22Rv1 (cell line): ENCODE measurements around the gene GPA33.

Source experiments
- H3K27ac ChIP-seq: fragments of 450-650 bp; 2 replicates; pipeline ENCODE4 v1.5.1; 2017
- ZFX ChIP-seq: fragments of 450-650 bp; IDR thresholded peaks from 2 replicates; pipeline ENCODE4 v1.6.1; 2017; ENCODE audit warnings: antibody characterized with exemption, borderline replicate concordance
- TF ChIP-seq, protein P1 (sequence below): fragments of 450-650 bp; IDR thresholded peaks from 2 replicates; pipeline ENCODE4 v1.5.1; 2017; ENCODE audit warnings: mild to moderate bottlenecking

The GPA33 gene

DNA sequence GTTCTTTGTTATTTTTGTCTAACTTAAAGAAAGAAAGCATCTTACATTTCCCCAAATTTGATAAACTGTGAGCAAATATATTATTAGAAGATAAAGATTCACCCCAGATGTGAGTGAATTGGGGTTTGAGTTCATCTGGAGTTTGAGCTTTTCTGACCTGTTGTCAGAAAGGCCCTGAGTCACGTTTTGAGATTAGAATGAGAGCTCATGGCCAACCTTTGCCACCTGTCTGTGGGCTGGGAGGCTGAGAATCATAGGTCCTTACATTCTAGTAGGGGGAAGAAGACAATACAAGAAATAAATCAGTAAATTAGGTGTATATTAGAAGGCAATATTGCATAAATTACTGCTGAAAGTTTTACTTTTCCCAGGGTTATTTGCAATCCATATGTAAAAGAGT, 26.0 kb upstream of the GPA33 start:
- no peak overlapping the region for H3K27ac ChIP-seq
- TF ChIP-seq ZFX, result no peak
- TF ChIP-seq, protein P1, sequence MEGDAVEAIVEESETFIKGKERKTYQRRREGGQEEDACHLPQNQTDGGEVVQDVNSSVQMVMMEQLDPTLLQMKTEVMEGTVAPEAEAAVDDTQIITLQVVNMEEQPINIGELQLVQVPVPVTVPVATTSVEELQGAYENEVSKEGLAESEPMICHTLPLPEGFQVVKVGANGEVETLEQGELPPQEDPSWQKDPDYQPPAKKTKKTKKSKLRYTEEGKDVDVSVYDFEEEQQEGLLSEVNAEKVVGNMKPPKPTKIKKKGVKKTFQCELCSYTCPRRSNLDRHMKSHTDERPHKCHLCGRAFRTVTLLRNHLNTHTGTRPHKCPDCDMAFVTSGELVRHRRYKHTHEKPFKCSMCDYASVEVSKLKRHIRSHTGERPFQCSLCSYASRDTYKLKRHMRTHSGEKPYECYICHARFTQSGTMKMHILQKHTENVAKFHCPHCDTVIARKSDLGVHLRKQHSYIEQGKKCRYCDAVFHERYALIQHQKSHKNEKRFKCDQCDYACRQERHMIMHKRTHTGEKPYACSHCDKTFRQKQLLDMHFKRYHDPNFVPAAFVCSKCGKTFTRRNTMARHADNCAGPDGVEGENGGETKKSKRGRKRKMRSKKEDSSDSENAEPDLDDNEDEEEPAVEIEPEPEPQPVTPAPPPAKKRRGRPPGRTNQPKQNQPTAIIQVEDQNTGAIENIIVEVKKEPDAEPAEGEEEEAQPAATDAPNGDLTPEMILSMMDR, result no peak

DNA sequence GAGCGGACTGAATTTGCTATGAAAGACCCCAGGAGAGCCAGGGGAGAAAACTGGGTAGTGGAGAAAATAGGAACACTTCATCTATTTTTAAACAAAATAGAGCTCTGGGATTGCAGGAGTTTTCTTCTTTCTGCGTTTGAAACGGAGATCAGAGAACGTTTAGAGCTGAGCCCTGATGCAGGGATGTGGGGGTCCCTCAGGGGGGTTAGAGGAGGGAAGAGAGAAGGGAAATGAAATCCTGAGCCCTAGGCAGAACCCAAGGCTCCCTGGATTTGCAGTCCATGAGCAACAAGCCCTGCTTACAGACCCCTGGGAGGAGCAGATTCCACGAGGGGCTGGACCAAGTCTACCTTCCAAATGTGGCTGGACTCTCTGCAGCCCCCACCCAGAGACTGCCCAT, 25.5 kb upstream of the GPA33 start:
- TF ChIP-seq, protein P1, result no peak
- no peak for TF ChIP-seq ZFX
- H3K27ac ChIP-seq, result no peak overlapping the region

DNA sequence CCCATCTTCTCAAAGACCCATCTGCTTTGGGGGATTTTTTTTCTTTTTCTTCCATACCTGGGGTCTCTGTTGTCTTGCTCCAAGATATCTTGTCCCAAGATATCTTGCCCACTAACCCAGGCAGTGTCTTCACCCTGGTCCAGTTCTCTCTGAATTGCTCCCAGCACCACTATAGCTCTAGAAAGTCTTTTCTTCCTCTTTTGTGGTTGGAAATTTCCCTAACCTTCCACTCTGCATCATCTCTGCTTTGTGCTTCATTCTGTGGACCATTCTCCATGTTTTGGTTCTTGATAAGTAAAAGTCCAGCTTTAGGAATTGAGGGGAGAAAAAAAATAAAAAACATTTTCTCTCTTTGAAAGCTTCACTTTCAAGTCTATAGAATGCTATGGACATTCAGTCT, 24.5 kb upstream of the GPA33 start:
- no peak for TF ChIP-seq ZFX
- TF ChIP-seq, protein P1, result no peak
- H3K27ac ChIP-seq, result no peak overlapping the region

DNA sequence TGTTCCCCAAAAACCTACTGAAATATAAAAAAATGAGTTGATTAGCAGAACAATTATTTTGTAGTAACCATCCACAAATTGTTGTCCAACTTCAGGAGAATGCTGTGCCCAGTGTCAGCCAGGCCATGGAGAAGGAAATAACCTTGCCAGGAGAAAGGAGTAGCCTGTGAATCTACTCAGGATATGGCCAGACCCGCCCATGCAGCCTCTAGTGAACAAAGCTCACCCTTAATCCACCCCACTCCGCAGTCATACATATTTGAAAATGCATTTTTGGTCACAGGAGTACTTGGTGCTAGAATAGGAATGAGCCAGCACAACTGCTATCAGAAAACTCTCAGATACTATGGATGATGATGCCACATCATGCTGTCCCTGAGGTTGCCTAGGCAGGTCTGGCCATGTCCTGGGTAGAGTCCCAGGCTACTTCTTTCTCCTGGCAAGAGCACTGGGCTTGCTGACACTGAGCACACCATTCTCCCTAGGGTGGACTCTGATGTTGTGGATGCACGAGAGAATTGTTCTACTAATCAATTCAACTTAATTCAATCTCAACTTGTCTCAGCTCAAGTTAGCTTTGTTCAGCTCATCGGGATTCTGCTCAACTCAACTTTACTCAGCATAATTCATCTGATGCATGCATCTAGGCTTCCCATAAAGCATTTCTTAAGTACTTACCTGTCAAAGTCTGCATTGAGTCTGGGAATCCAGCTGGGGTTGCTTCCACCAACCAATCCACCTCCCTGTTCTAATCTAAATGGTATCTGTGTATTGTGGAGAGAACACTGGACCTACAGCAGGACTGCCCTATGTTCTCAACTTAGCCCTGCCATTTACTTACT, 21.9 kb upstream of the GPA33 start:
- H3K27ac ChIP-seq, result no peak overlapping the region

DNA sequence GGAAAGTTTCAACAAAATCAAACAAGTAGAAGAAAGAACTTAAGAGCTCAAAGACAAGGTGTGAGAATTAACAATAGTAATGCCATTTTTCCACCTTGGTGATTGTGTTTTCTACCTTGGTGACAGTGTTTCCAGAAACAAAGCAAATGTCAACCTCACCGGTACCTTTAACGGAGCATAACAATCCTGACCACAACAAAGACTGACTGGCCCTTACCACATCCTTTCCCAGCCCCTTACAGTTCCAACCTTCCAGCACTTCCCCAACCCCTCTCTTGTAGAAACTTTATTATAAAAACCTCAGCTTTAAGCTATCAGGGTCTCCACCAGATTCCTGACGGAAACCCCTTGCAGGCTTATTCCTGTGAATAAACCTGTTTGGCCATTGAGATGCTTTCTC, 20.4 kb upstream of the GPA33 start:
- no peak overlapping the region for H3K27ac ChIP-seq
- TF ChIP-seq ZFX, result no peak
- TF ChIP-seq, protein P1, result no peak

More for the DNA sequence above, 21.9 kb upstream of the GPA33 start:
- TF ChIP-seq, protein P1, result no peak
- TF ChIP-seq ZFX, result no peak

DNA sequence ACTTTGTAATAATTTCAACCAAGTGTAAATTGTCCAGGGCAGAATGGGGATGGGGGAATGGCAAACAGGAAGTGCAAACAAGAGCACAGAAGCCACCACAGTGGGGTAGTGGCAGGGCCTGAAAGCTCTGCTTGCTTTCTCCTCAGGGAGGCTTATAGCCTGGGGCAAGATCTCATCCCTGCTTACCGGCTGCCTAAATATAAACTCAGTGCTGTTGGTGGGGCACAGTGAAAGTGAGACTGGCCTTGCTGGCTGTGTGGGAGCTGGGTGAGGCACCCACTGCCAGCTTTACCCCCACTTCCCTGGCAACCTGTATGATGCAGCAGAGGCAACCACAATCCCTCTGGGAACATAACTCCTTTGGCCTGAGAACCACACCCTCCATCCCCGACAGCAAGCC, 18.9 kb upstream of the GPA33 start:
- TF ChIP-seq, protein P1, result no peak
- TF ChIP-seq ZFX, result no peak
- H3K27ac ChIP-seq, result no peak overlapping the region

DNA sequence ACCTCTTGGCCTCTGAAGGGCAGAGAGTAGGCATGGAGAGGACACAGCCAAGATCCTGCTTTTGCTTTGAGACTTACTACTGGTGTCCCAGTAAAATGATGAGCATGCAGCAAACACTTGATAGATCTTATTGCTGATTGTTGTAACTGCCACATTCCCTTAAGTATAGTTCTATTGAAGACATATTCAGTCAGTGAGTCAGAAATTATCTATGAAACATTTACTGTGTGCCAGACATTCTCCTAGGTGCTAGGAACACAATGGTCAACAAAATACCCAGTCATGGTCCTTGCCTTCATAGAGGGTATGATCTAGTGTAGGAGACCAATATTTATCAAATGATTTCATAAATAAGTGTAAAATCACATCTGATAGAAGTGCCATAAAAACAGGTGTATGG, 17.3 kb upstream of the GPA33 start:
- TF ChIP-seq, protein P1, result no peak
- TF ChIP-seq ZFX, result no peak
- no peak overlapping the region for H3K27ac ChIP-seq
